ENCODE results near the gene EED. TPM values are rescaled to one million over a fixed set of nuclear protein-coding genes. Genes with fewer than 3 reads are reported as not detected.

Gene EED
- total RNA-seq, 1 experiment from 2014 or later: 27.3 TPM

DNA sequence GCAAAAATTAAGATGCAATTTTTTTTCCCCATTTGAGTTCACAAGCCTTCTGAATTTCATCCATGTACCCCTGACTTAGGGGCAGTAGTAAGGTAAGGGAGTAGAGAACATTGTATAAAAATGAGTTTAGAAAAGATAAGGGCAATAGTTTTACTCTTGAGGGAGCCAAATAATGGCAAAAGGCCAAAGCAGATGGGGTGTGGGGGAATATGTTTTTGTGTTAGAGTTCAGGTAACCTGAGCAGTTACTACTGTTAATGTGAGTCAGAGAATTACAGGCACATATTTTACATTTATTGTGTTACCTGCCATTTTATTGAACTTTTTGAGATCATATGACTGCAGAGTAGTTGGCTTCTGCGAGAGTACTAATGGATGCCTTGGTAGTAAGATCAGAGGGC lies 3.1 kb downstream of the EED start:
- Mint-ChIP-seq H3K4me3 (no peak overlapping the region; the same call in 1 of the 2 replicates), H3K27ac (0 out of 2 replicates have a peak overlapping the region, but pooled peaks have one; percentile 7), H3K4me1 (peaks cover 49% of the 10 kb centered on the region), H3K36me3 (peaks cover 2% of the 10 kb centered on the region; the same call in 1 of the 2 replicates), H3K27me3 (ENCODE audit: low read depth) (no peaks in the 10 kb centered on the region), H3K9me3 (no peaks in the 10 kb centered on the region)
- ChIA-PET POLR2A (no interaction called here), CTCF (no interaction called here)
- ATAC-seq: no peak
- no peak for DNase-seq (ENCODE audit: low spot score)
- TF ChIP-seq, protein P1, sequence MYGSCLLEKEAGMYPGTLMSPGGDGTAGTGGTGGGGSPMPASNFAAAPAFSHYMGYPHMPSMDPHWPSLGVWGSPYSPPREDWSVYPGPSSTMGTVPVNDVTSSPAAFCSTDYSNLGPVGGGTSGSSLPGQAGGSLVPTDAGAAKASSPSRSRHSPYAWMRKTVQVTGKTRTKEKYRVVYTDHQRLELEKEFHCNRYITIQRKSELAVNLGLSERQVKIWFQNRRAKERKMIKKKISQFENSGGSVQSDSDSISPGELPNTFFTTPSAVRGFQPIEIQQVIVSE (CRISPR knock-in tag; IDR thresholded peaks at IDR 0.05; ENCODE audit: borderline replicate concordance): no peak
- TF ChIP-seq KAT7 (CRISPR knock-in tag; IDR thresholded peaks at IDR 0.05; ENCODE audit: borderline replicate concordance) (no peak), FOXP4 (CRISPR knock-in tag; IDR thresholded peaks at IDR 0.05) (no peak), NFYB (CRISPR knock-in tag; conservative IDR thresholded peaks at IDR 0.05; ENCODE audit: low read depth) (no peak), ERG (CRISPR knock-in tag; IDR thresholded peaks at IDR 0.05) (no peak), JAZF1 (CRISPR knock-in tag; IDR thresholded peaks at IDR 0.05) (no peak), ETV6 (CRISPR knock-in tag; IDR thresholded peaks at IDR 0.05) (no peak)

DNA sequence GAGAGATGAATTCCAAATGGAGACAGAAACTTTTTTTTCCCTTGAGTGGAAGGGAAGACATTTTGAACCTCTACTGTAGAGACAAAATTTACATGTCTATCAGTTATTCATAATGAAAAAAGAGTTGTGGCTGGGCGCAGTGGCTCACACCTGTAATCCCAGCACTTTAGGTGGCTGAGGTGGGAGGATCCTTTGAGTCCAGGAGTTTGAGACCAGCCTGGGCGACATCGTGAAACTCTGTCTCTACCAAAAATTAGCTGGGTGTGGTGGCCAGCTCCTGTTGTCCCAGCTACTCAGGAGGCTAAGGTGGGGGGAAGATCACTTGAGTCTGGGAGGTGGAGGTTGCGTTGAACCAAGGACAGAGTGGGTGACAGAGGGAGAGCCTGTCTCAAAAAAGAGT lies 4.1 kb downstream of the EED start:
- Mint-ChIP-seq H3K4me3 (peak overlapping the region; percentile 26), H3K9me3 (no peaks in the 10 kb centered on the region), H3K27me3 (ENCODE audit: low read depth) (no peaks in the 10 kb centered on the region), H3K4me1 (peaks cover 50% of the 10 kb centered on the region), H3K27ac (0 out of 2 replicates have a peak overlapping the region, but pooled peaks have one; percentile 30), H3K36me3 (peaks cover 3% of the 10 kb centered on the region; the same call in 1 of the 2 replicates)
- ChIA-PET POLR2A (no interaction called here), CTCF (interaction anchor here (1.3 kb wide), 1 partner anchor 207 kb away, joined by 4 read pairs; no protein-coding TSS in a partner anchor)
- no peak for TF ChIP-seq ESRRA (CRISPR knock-in tag; IDR thresholded peaks at IDR 0.05; ENCODE audit: borderline replicate concordance)
- no peak for TF ChIP-seq CREB1 (CRISPR knock-in tag; IDR thresholded peaks at IDR 0.05)
- TF ChIP-seq, protein P2, sequence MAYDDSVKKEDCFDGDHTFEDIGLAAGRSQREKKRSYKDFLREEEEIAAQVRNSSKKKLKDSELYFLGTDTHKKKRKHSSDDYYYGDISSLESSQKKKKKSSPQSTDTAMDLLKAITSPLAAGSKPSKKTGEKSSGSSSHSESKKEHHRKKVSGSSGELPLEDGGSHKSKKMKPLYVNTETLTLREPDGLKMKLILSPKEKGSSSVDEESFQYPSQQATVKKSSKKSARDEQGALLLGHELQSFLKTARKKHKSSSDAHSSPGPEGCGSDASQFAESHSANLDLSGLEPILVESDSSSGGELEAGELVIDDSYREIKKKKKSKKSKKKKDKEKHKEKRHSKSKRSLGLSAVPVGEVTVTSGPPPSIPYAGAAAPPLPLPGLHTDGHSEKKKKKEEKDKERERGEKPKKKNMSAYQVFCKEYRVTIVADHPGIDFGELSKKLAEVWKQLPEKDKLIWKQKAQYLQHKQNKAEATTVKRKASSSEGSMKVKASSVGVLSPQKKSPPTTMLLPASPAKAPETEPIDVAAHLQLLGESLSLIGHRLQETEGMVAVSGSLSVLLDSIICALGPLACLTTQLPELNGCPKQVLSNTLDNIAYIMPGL (CRISPR knock-in tag; IDR thresholded peaks at IDR 0.05): no peak
- TF ChIP-seq, protein P3, sequence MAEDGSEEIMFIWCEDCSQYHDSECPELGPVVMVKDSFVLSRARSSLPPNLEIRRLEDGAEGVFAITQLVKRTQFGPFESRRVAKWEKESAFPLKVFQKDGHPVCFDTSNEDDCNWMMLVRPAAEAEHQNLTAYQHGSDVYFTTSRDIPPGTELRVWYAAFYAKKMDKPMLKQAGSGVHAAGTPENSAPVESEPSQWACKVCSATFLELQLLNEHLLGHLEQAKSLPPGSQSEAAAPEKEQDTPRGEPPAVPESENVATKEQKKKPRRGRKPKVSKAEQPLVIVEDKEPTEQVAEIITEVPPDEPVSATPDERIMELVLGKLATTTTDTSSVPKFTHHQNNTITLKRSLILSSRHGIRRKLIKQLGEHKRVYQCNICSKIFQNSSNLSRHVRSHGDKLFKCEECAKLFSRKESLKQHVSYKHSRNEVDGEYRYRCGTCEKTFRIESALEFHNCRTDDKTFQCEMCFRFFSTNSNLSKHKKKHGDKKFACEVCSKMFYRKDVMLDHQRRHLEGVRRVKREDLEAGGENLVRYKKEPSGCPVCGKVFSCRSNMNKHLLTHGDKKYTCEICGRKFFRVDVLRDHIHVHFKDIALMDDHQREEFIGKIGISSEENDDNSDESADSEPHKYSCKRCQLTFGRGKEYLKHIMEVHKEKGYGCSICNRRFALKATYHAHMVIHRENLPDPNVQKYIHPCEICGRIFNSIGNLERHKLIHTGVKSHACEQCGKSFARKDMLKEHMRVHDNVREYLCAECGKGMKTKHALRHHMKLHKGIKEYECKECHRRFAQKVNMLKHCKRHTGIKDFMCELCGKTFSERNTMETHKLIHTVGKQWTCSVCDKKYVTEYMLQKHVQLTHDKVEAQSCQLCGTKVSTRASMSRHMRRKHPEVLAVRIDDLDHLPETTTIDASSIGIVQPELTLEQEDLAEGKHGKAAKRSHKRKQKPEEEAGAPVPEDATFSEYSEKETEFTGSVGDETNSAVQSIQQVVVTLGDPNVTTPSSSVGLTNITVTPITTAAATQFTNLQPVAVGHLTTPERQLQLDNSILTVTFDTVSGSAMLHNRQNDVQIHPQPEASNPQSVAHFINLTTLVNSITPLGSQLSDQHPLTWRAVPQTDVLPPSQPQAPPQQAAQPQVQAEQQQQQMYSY (CRISPR knock-in tag; IDR thresholded peaks at IDR 0.05): no peak
- TF ChIP-seq, protein P4, sequence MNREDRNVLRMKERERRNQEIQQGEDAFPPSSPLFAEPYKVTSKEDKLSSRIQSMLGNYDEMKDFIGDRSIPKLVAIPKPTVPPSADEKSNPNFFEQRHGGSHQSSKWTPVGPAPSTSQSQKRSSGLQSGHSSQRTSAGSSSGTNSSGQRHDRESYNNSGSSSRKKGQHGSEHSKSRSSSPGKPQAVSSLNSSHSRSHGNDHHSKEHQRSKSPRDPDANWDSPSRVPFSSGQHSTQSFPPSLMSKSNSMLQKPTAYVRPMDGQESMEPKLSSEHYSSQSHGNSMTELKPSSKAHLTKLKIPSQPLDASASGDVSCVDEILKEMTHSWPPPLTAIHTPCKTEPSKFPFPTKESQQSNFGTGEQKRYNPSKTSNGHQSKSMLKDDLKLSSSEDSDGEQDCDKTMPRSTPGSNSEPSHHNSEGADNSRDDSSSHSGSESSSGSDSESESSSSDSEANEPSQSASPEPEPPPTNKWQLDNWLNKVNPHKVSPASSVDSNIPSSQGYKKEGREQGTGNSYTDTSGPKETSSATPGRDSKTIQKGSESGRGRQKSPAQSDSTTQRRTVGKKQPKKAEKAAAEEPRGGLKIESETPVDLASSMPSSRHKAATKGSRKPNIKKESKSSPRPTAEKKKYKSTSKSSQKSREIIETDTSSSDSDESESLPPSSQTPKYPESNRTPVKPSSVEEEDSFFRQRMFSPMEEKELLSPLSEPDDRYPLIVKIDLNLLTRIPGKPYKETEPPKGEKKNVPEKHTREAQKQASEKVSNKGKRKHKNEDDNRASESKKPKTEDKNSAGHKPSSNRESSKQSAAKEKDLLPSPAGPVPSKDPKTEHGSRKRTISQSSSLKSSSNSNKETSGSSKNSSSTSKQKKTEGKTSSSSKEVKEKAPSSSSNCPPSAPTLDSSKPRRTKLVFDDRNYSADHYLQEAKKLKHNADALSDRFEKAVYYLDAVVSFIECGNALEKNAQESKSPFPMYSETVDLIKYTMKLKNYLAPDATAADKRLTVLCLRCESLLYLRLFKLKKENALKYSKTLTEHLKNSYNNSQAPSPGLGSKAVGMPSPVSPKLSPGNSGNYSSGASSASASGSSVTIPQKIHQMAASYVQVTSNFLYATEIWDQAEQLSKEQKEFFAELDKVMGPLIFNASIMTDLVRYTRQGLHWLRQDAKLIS (CRISPR knock-in tag; IDR thresholded peaks at IDR 0.05; ENCODE audit: borderline replicate concordance): no peak
- TF ChIP-seq, protein P5, sequence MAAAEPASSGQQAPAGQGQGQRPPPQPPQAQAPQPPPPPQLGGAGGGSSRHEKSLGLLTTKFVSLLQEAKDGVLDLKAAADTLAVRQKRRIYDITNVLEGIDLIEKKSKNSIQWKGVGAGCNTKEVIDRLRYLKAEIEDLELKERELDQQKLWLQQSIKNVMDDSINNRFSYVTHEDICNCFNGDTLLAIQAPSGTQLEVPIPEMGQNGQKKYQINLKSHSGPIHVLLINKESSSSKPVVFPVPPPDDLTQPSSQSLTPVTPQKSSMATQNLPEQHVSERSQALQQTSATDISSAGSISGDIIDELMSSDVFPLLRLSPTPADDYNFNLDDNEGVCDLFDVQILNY (CRISPR knock-in tag; IDR thresholded peaks at IDR 0.05): no peak
- TF ChIP-seq SP1 (CRISPR knock-in tag; conservative IDR thresholded peaks at IDR 0.05): no peak
- TF ChIP-seq ETV6 (CRISPR knock-in tag; IDR thresholded peaks at IDR 0.05): no peak
- no peak for DNase-seq (ENCODE audit: low spot score)
- no peak for ATAC-seq
